SK-N-SH treated with all-trans-retinoic acid at 6 μM for 48 hours (cell line): ENCODE results near the gene GPR3.

Source experiments
- ESRRG ChIP-seq: fragments of 250-450 bp; sonication (Bioruptor Pico); IDR thresholded peaks from 2 replicates; pipeline ENCODE4 v1.6.1; 2021; ENCODE audit warnings: mild to moderate bottlenecking
- OSR1 ChIP-seq: fragments of 250-450 bp; sonication (Bioruptor Pico); IDR thresholded peaks from 2 replicates; pipeline ENCODE4 v1.8.0; 2022; ENCODE audit warnings: moderate library complexity, mild to moderate bottlenecking, inconsistent platforms
- PATZ1 ChIP-seq: fragments of 250-450 bp; sonication (Bioruptor Pico); IDR thresholded peaks from 2 replicates; pipeline ENCODE4 v1.8.0; 2020; ENCODE audit warnings: mild to moderate bottlenecking, moderate library complexity, borderline replicate concordance
- POU6F1 ChIP-seq: fragments of 250-450 bp; sonication (Bioruptor Pico); IDR thresholded peaks from 2 replicates; pipeline ENCODE4 v1.8.0; 2021; ENCODE audit warnings: low read depth, mild to moderate bottlenecking, moderate library complexity, borderline replicate concordance
- PPARA ChIP-seq: fragments of 250-450 bp; sonication (Bioruptor Pico); IDR thresholded peaks from 2 replicates; pipeline ENCODE4 v1.5.0; 2020; ENCODE audit warnings: mild to moderate bottlenecking, borderline replicate concordance
- RARB ChIP-seq: fragments of 250-450 bp; sonication (Bioruptor Pico); IDR thresholded peaks from 2 replicates; pipeline ENCODE4 v1.8.0; 2021; ENCODE audit warnings: mild to moderate bottlenecking, moderate library complexity
- TSHZ2 ChIP-seq: fragments of 250-450 bp; sonication (Bioruptor Pico); IDR thresholded peaks from 2 replicates; pipeline ENCODE4 v1.5.0; 2020; ENCODE audit warnings: mild to moderate bottlenecking, moderate library complexity
- ZFP3 ChIP-seq: fragments of 250-450 bp; sonication (Bioruptor Pico); IDR thresholded peaks from 2 replicates; pipeline ENCODE4 v1.5.0; 2020; ENCODE audit warnings: mild to moderate bottlenecking, moderate library complexity
- ZFP30 ChIP-seq: fragments of 450-650 bp; formaldehyde crosslinking; IDR thresholded peaks from 2 replicates; pipeline ENCODE4 v1.5.0; 2022; ENCODE audit warnings: mild to moderate bottlenecking, moderate library complexity
- ZNF70 ChIP-seq: fragments of 450-650 bp; formaldehyde crosslinking; IDR thresholded peaks from 2 replicates; pipeline ENCODE4 v1.5.0; 2020; ENCODE audit warnings: mild to moderate bottlenecking, moderate library complexity
- ZNF8 ChIP-seq: fragments of 450-650 bp; formaldehyde crosslinking; IDR thresholded peaks from 2 replicates; pipeline ENCODE4 v1.5.0; 2020; ENCODE audit warnings: mild to moderate bottlenecking, moderate library complexity
- TF ChIP-seq, protein P1 (sequence below): fragments of 250-450 bp; sonication (Bioruptor Pico); IDR thresholded peaks from 2 replicates; pipeline ENCODE4 v1.5.1; 2020; ENCODE audit warnings: low read depth, mild to moderate bottlenecking, moderate library complexity

DNA sequence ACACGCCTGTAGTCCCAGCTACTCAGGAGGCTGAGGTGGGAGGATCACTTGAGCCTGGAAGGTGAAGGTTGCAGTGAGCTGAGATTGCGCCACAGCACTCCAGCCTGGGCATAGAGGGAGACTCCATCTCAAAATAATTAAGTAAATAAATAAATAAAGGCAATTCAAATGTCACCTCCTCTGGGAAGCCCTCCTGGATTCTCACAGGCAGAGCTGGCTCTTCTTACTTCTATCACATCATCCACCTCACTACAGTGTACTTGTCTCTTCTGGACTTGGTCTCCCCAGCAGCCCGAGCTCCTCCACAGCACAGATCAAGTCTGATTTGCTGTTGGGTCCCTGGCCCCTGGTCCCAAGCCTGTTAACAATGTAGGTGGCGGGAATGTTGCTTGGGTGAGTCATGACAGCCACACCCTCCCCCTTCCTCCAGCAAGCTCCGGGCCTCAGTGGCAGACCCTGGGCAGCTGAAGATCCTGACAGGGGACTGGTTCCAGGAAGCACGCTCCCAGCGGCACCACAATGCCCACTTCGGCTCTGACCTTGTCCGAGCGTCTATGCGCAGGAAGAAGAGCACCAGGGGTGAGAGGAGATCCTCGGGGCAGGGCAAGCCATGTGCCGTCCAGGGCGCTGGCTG is 45.3 kb upstream of the GPR3 start:
- TF ChIP-seq ZNF8 (CRISPR knock-in tag) = no peak
- no peak for TF ChIP-seq ESRRG (CRISPR knock-in tag)
- no peak for TF ChIP-seq ZFP3 (CRISPR knock-in tag)
- TF ChIP-seq PPARA = no peak
- no peak for TF ChIP-seq PATZ1
- TF ChIP-seq ZNF70 (CRISPR knock-in tag) = no peak
- TF ChIP-seq RARB (CRISPR knock-in tag) = no peak
- no peak for TF ChIP-seq ZFP30 (CRISPR knock-in tag)
- no peak for TF ChIP-seq OSR1 (CRISPR knock-in tag)
- no peak for TF ChIP-seq TSHZ2 (CRISPR knock-in tag)
- TF ChIP-seq POU6F1 = no peak
- TF ChIP-seq, protein P1, sequence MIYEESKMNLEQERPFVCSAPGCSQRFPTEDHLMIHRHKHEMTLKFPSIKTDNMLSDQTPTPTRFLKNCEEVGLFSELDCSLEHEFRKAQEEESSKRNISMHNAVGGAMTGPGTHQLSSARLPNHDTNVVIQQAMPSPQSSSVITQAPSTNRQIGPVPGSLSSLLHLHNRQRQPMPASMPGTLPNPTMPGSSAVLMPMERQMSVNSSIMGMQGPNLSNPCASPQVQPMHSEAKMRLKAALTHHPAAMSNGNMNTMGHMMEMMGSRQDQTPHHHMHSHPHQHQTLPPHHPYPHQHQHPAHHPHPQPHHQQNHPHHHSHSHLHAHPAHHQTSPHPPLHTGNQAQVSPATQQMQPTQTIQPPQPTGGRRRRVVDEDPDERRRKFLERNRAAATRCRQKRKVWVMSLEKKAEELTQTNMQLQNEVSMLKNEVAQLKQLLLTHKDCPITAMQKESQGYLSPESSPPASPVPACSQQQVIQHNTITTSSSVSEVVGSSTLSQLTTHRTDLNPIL (CRISPR knock-in tag) = no peak
